ENCODE results near the gene GPRC5B.
A peak's percentile ranks its signal among the peaks of the same experiment; 100 is the strongest.

The GPRC5B gene

GRCh38 chr16:19896951-19897350, 12.3 kb upstream of the GPRC5B start:
- no peak for DNase-seq

GRCh38 chr16:19894586-19894985, 9.9 kb upstream of the GPRC5B start:
- DNase-seq: no peak

GRCh38 chr16:19892902-19893301, 8.3 kb upstream of the GPRC5B start:
- DNase-seq: no peak

- DNase-seq: no peak
These were observed 6.3 kb upstream of the GPRC5B start for GRCh38 chr16:19890901-19891300.

GRCh38 chr16:19888834-19889233, 4.2 kb upstream of the GPRC5B start:
- no peak for DNase-seq

GRCh38 chr16:19886073-19886941, 1.7 kb upstream of the GPRC5B start:
- DNase-seq: peak; percentile 73

GRCh38 chr16:19885451-19886072, 914 bp upstream of the GPRC5B start:
- DNase-seq: no peak

- DNase-seq: no peak
These were observed 622 bp downstream of the GPRC5B start for GRCh38 chr16:19883966-19884485.

- no peak for DNase-seq
These were observed 1.2 kb downstream of the GPRC5B start for GRCh38 chr16:19883296-19883965.

- no peak for DNase-seq
These were observed 2.0 kb downstream of the GPRC5B start for GRCh38 chr16:19882646-19883045.

GRCh38 chr16:19882186-19882585, 2.5 kb downstream of the GPRC5B start:
- DNase-seq: no peak

GRCh38 chr16:19881783-19882182, 2.9 kb downstream of the GPRC5B start:
- no peak for DNase-seq

GRCh38 chr16:19881028-19881427, 3.6 kb downstream of the GPRC5B start:
- DNase-seq: no peak

- no peak for DNase-seq
These were observed 5.3 kb downstream of the GPRC5B start for GRCh38 chr16:19879241-19879792.

GRCh38 chr16:19878757-19879156, 5.9 kb downstream of the GPRC5B start:
- DNase-seq: no peak

GRCh38 chr16:19876501-19877059, 8.1 kb downstream of the GPRC5B start:
- no peak for DNase-seq

- no peak for DNase-seq
These were observed 8.7 kb downstream of the GPRC5B start for GRCh38 chr16:19875900-19876299.

GRCh38 chr16:19874851-19875546, 9.6 kb downstream of the GPRC5B start:
- DNase-seq: no peak

- DNase-seq: no peak
These were observed 10.6 kb downstream of the GPRC5B start for GRCh38 chr16:19874026-19874425.

- DNase-seq: no peak
These were observed 11.7 kb downstream of the GPRC5B start for GRCh38 chr16:19872935-19873334.

- no peak for DNase-seq
These were observed 12.3 kb downstream of the GPRC5B start for GRCh38 chr16:19872179-19872863.

- DNase-seq: no peak
These were observed 12.9 kb downstream of the GPRC5B start for GRCh38 chr16:19871721-19872120.

All from central memory CD4-positive, alpha-beta T cell (primary cell).